Activated naive CD4-positive, alpha-beta T cell (primary cell): ENCODE measurements around the gene GRM5.
"Not testable (repeated sequence)": the region's sequence is repeated elsewhere in the genome, so short reads cannot be mapped to it uniquely, and the experiment has no call there.

ENCODE experiments used
- DNase-seq, 4 experiments: peaks; one replicate each; lab custom pipeline; 2025; lab: John Stamatoyannopoulos, UW

Gene GRM5

DNA sequence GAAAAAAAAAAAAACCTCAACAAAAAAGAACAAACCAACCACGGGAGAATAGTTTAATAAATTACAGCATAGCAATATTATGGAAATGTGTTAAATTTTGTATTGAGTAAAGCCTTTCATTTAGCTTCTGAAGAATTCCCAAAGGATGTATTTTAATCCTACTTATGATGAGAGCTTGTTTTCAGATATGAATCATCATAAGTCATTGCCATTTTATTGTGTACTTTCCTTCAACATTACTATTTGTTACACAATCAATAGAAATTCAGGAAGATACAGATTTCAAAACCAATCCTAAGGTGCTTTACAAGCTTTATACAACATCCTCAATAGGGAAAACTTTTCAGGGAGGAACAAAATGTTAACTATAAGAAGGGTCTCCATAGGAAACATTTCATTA, 527.7 kb downstream of the GRM5 start:
- no peak for DNase-seq

DNA sequence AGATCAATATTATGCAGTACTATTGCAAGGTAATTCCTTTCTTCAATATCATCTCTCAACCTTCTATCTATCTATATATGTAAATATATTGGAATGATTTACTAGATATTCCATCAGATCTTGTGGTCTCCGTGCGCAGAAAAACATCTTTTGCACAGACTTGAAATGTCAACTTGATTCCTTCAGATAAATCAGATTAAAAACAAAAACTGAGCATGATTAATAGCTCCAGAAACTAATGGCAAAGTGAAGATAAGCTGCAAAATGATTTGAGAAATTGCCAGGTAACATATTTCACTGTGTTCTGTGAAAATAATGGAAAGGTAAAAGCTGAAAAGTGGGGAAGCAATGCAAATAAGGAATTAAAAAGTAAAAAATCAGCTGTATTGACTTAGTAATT, 528.2 kb downstream of the GRM5 start:
- DNase-seq, result no peak

DNA sequence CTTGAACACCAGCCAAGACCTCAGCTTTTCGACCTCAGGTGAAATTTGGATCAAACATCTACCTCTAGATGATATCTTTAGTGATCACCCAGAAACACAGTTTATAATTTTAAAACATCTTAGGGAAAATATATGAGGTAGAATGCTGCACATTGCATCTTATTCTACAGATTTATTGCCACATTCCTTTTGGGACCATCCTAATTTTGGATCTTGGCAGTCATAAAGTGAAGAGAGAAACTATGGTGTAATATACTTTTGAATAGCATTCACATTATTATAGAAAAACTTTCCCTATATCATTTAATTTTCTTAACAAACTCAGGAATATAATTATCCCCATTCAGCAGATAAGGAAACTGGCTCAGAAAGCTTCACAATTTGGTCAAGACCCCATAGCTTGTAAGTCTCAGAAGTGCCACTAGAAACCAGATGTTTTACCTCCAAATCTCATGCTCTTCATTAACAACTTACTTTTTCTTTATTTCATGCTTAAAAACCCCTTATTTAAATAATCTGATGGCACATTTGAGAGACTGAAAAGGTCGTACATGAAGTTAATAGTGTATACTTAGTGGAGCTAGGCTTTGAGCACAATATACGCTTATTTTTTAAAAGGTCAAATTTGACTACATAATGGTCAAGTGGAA, 529.0 kb downstream of the GRM5 start:
- no peak for DNase-seq

DNA sequence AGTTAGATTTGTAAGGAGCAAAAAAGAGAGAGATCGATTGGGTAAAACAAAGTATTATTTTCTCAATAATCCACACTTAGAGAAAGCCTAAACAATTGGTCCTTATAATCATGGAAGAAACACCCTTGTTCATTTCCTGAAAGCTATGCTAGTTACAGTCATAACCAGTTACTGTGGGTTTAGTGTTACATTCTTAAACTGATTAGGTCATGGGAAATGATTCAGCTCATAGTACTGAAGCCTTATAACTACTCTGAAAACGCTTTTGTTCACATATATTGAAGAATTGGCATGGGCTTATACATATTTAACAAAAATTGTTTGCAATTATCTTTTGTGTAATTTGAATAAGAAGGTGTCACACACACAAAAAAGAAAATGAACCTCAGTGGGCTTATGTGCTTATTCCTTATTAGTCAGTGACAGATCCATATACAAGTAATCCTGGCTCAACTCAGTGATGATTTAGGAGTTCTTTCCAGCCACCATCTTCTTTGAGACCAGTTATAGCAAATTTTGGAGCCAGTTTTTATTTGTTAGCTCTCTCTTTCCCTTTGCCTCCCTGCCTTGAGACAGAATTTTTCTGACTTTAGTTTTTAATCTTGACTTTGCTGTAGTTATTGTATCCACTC, 529.8 kb downstream of the GRM5 start:
- DNase-seq, result no peak

DNA sequence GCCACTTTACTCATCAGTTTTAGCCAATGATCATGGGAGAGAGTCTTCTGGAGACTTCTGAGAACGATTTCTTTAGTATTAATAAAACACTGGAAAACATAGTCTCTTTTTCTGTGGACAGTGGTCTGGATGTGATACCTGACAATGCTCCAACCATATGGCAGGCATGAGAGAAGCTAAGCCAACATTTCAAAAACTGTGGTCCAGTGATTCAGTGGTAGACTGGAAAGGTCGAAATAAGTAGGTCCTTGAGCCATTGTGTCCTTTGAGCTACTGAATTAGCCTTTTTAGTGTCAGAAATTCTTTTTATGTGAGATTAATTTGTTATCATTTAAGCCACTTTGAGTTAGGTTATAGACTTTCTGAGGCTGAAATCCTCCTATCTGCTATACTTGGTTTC, 530.5 kb downstream of the GRM5 start:
- no peak for DNase-seq

DNA sequence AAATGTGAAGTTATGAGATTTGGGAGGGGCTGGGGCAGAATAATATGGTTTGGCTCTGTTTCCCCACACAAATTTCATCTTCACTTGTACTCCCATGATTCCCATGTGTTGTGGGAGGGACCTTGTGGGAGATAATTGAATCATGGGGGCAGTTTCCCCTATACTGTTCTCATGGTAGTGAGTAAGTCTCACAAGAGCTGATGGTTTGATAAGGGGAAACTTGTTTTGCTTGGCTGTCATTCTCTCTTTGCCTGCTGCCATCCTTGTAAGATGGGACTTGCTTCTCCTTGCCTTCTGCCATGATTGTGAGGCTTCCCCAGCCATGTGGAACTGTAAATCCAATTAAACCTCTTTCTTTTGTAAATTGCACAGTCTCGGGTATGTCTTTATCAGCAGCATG, 531.1 kb downstream of the GRM5 start:
- DNase-seq, result not testable (repeated sequence)

DNA sequence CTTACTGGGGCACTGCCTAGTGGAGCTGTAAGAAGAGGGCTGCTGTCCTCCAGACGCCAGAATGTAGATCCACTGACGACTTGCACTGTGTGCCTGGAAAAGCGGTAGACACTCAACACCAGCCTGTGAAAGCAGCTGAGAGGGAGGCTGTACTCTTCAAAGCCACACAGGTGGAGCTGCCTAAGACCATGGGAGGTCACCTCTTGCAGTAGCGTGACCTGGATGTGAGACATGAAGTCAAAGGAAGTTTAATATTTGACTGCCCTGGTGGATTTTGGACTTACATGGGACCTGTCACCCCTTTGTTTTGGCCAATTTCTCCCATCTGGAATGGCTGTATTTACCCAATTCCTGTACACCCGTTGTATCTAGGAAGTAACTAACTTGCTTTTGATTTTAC, 531.6 kb downstream of the GRM5 start:
- no peak for DNase-seq

DNA sequence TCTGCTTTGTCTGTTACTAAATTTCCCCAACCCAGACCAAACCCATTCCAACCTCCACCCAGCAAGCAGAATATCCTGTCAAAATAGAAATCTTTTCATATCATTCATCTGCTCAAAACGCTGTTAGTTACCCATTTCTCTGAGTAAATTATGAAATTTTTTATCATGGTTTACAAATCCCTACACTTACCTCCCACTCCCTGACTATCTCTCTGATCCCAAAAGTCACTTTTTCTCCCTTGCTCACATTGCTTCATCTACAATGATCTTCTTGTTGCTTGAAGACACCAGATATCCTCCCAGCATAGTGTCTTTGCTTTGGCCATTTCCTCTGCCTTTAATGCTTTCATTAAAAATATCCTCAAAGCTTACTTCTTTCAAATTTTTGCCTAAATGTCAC, 532.8 kb downstream of the GRM5 start:
- no peak for DNase-seq

DNA sequence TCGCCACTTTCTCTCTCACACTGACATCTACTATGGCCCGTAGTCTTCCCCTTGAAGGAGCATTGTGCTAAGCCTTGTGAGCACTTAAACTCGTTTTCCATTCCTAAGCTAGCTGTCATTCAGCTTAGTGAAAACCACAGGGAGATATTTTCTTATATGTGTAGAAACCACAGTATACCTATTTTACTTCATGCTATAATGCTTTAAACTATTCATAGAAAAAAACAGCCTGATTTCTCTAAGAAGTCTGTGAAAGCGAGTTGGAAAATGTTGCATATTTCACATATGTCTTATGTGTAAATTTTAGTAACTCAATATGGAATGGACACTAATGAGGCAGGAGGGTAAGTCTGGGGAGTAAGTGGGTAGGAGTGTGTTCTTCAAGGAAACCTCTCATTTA, 534.0 kb downstream of the GRM5 start:
- no peak for DNase-seq

DNA sequence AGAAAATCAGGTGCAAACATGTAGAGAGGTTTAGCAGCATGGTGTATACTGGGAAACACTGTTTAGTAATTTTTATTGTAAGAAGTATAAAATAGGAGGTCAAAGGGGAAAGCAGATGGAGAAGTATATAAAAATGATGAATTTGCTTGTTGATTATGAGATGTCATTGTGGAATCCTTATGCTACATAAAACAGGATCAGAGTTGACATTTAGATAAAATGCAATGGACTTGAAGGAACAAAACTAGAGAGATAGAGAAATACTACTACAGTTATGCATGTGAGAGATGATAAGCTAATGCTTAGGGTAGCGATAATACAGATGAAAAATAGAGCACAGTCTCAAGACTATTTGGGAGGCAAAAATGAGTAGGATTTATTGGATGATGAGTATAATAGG, 536.4 kb downstream of the GRM5 start:
- DNase-seq, result no peak

DNA sequence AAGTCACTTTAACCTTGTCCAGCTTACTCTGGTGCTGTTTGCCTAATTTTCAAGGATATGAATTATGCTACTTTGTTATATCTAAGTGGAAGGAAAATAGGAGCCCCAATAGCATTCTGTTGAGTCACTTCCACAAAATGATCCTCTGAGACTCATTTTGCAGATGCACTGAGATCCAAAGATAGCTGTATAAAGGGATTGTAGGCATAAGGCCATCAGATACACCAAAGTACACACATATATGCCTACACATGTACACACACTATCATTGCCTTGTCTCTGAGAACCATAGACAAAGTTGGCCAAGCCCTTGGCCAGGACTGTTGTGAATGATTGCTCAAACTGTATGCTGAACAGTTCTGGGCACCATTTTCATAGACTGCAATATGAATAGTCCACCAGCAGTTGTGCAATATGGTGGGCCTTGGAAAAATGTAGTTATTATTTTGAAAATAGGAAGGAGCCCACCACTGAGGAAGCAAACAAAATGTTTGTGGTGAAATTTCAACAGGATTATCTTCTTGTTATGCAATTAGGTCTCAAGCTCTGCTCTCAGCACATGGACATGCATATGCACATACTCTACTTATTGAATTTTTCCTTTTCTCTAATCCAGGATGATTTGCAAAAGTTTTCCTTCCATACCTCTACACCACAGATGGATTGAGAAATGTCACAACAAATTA, 542.3 kb downstream of the GRM5 start:
- no peak for DNase-seq

DNA sequence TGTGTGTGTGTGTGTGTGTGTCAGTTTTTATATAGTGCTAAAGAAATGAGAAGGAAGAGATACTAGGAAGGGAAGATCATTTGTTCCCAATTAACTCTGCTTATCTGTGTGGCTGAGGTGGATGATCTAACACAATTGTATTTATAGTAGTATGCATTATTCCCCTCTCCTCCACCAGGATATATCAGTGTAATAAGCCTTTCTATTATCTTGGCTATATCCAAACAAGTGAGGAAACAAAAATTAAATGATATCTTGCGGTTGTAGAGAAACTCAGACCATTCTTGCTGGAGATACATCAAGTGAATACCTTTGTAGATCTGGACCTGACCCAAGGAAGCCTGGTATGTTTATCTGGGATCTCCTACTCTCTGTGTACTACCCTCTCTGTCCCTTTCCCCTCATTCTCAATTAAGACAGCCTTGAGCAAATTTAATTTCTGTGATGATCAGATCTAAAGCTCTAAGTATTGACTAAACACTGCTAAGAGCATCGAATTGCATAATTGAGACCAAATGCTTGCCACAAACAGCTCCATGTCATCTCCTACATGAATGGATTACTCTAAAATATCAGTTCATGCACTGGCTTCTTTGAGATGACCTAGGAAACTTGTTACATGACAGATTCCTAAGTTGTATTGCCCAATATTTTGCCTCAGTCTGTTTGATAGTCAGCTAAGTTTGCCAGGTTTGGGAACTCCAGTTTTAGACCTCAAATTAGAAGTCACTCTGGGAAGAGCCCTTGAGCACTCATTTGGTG, 543.0 kb downstream of the GRM5 start:
- DNase-seq, result no peak

DNA sequence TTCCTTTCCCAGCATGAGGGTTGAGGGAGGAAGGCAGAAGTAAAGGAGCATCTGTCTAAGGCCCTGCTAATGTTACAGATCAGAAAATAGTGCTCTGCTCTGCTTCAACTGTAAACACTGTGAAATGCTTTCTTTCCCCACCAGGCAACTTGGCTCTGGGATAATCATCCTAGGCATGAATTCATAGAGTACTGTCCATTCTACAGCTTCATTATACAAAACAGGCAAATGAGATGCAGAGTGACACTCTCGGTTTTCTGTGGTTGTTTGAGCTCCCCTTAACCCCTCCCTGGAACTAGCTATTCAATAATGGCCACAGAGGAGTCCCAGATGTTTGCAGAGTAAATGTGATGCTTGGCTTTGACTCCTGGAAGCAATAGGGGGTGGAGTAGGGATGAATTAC, 544.0 kb downstream of the GRM5 start:
- DNase-seq, result no peak

DNA sequence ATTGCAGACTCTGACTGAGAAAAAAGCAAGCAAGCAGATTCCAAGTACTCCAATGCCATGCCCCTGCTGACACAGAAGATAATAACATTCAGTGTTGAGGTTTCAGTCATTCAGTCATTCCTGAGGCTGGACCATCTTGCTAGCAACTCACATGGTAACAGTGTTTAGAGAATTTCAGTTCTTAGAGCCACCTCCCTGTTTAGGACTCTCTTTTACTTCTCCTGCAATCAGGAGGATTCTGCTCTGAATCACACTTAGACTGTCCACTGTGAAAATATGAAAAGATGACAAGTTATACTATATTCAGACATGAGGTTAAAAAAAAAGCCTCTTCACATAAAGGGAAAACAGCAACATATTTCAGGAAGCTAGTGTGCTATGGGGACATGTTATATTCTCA, 544.4 kb downstream of the GRM5 start:
- DNase-seq, result no peak

DNA sequence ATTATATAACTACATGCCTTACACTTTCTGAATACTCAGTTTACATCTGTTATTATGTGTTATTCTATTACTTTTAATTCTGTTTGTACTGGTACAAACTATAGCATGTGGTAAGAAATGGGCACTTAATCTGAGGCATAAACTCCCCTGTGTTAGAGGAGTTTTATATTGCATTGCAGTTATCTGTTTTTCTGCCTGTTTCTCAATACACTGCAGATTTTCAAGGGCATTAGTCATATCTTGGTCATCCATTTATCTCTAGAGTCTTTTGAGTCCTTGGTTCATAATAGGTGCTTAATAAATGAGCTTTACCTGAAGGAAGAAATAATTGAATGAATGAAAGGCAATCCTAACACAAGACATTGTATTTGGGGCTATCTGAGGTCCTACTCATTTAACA, 545.4 kb downstream of the GRM5 start:
- no peak for DNase-seq

DNA sequence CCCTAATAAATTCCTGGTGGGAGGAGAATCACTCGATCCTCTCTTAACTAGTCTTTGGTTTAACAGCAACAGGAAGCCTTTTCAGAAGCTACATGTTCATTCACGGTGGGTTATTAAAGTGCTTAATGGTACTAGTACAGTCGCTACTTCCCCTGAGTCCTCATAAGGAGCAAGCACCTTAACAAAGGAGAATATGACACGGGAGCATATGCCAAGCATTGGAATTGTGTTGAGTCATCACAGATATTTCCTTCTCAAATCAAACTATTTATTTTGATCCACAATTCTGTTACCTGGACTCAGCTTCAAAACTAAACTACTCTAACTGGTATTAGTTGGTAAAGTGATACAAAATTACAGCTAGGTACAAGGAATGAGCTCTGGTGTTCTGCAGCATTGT, 550.8 kb downstream of the GRM5 start:
- no peak for DNase-seq

DNA sequence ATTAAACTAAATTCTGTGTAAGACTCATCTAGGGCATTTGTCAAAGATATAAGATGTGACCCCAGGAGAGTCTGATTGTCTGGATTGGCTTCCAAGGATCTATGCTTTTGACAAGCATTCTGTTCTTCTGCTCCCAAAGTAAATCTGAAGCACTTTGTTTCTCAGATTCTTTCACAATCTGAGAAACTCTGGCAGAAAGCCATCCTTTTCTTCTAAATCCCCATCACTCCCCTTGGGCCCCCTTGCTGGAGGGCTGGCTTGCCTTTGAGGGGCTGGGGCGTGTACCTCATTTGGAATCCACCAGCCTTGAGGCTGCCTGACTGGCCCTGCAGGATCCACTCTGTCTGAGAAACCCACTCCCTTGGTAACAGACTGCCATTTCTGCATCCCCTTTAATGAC, 554.8 kb downstream of the GRM5 start:
- DNase-seq, result no peak

DNA sequence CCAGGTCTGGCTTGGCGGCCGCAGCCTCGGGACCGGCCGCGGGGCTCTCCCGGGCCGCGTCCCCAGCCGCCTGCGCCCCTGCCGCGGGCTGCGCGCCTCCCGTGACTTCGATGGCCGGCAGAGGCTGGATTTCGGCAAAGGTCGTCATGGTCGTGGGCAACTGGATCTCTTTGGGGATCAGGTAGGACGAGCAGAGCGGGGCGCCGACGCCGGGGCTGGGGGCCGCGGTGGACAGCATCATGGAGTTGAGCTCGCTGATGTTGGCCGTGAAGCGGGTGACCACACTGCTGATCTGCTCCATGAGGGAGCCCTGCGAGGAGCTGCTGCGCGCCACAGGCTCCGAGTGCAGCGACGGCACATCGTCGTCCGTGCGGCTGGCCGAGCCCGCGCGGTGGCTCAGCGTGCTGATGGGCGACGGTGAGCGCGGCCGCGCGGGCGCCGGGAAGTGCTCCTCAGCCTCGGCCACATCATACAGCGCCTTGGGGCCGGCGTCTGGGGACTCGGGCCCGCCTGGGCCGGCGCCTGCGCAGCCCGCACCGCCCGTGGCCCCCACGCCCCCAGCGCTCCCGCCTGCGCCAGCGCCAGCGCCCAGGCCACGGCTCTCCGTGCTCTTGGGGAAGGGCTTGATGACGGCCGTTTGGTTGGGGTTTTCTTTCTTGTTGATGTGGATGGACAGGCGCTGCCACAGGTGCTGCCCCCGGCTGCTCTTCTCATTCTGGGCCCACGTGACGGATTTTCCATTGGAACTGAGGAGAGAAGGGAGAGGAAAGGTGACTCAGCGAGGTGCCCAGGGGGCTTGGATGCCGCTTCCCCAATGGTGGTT, 556.8 kb downstream of the GRM5 start:
- no peak for DNase-seq

DNA sequence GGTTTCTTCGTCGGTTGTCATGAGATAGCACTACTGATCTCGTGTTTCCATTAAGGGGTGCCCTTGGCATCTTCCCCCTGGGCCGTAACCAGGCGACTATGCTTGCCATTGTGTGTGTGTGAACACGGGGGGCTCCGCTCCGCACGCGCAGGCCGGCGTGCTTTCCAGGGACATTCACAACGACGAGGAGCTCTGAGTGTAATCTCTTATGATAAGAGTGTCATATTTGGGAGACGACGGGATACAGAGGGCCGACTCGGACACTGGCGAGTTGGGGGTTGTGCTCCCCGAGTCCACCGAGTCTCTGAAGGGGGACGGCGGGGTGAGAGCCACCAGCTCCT, 557.4 kb downstream of the GRM5 start:
- DNase-seq, result no peak

DNA sequence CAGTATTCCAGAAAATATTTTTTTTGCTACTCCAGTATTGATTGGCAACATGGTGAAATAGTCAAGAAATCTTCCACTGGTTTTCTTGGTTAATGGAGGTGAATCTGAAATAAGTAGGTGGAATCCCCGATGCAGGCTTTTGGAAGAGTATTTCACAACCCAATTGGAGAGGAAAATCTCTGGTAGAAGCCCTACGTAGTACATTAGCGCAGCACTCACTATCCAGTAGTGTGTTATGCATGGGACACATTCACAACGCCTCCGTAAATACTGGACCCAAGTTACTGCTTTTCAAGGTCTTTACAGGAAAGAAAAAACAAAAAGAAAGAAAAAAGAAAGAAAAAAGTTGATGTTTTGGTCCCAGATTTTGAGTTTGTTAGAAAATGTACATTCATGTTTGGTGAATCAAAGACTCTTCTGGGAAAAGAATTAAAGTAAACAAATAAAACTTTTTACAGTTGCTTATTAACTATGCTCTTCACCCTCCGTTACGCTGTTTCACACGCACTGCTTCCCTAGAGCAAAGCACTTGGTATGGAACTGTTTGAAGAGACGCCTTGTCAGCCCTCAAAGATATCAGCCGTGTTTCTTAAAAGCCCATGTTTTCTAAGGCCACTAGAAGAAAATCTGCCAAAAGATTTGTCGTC, 557.9 kb downstream of the GRM5 start:
- DNase-seq, result no peak

DNA sequence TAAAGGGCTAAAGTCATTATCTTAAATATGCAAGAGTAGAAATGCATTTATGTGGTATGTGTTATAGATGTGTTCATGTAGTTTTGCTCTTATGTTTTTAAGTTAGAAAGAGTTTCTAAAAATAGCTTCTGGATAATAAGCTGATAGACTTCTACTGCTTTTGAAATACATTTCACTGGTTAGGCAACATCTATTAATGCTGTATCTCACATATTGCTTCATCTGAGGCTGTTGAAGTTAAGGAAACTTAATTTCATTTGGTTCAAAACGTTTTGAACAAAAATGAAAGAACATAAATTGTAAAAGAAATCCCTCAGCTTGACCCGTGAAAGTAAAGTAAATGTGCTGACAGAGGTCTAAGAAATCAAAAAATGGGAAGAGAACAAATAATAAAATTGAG, 564.2 kb downstream of the GRM5 start:
- DNase-seq, result no peak

DNA sequence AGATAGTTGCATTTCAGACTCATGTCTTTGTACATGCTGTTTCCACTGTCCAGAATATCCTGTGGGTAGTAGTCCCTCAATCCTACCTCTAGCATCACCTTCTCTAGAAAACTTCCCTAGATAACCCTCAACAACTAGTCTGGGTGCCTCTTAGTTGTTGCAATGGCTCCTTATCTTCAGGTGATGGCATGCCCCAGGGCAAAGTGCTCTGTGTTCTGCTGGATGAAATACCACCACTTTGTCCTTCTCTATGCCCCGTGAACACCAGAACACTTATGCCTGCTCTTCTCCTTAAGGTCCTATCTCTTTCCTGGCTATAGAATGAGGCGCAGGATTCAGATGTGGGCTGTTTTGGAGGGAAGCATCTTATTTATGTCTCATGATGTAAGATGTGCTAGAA, 569.9 kb downstream of the GRM5 start:
- no peak for DNase-seq
